Measurements from ENCODE around the gene GPR39. TPM values are rescaled to one million over a fixed set of nuclear protein-coding genes. Genes with fewer than 3 reads are reported as not detected.

Gene GPR39
- polyA plus RNA-seq, 2 of the 4 experiments (the other 2 are of a cell fraction): 11.3 to 11.8 TPM

DNA sequence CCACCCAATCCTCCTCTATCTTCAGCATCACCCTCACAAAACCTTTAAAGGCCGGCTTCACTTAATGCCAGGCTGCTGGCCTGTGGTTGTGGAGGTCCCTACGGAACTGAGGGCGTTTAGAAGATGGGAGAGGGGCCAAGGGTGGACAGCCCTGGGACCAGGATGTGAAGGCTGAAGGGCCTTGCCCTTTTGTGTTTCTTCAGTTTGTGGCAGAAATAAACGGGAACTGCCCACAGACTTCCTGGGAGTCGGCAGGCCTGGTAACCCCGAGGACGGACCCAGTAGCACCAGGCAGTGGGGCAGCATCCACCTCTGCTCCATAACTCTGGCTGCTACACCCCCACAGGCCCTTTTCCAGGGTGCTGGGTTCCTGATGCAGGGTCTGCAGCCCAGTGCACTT, 202.1 kb downstream of the GPR39 start:
- no peak for DNase-seq (ENCODE audit: low read depth in 1 of 2, low spot score in 1 of 2)
- TF ChIP-seq TFCP2L1 (CRISPR knock-in tag; IDR thresholded peaks at IDR 0.05) (no peak), MYC (IDR thresholded peaks at IDR 0.05; ENCODE audit: borderline replicate concordance, low read length) (no peak), NFE2L2 (conservative IDR thresholded peaks at IDR 0.05; ENCODE audit: low read length) (no peak), POLR2A (IDR thresholded peaks at IDR 0.05; ENCODE audit: low read length) (no peak), CBX2 (IDR thresholded peaks at IDR 0.05; ENCODE audit: borderline replicate concordance, low read depth) (no peak), RARB (CRISPR knock-in tag; IDR thresholded peaks at IDR 0.05) (no peak), ESRRA (IDR thresholded peaks at IDR 0.05; ENCODE audit: borderline replicate concordance, low read length) (no peak), PBX3 (IDR thresholded peaks at IDR 0.05) (no peak), CBX8 (IDR thresholded peaks at IDR 0.05) (no peak), CHD4 (IDR thresholded peaks at IDR 0.05; ENCODE audit: borderline replicate concordance) (no peak), POLR2AphosphoS2 (conservative IDR thresholded peaks at IDR 0.05; ENCODE audit: low read length) (no peak), RNF2 (IDR thresholded peaks at IDR 0.05; ENCODE audit: borderline replicate concordance, low read depth) (no peak), SREBF2 (IDR thresholded peaks at IDR 0.05) (no peak), GATA3 (IDR thresholded peaks at IDR 0.05; ENCODE audit: borderline replicate concordance) (no peak), MAFK (IDR thresholded peaks at IDR 0.05; ENCODE audit: partially characterized antibody) (no peak), ZC3H11A (IDR thresholded peaks at IDR 0.05) (no peak), MAX (IDR thresholded peaks at IDR 0.05) (no peak), HOXA7 (CRISPR knock-in tag; IDR thresholded peaks at IDR 0.05) (no peak)
- TF ChIP-seq, protein P1, sequence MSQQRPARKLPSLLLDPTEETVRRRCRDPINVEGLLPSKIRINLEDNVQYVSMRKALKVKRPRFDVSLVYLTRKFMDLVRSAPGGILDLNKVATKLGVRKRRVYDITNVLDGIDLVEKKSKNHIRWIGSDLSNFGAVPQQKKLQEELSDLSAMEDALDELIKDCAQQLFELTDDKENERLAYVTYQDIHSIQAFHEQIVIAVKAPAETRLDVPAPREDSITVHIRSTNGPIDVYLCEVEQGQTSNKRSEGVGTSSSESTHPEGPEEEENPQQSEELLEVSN (IDR thresholded peaks at IDR 0.05; ENCODE audit: borderline replicate concordance, low read depth): no peak
- 75% methylated on average over 3 of the region's 7 CpGs for WGBS (ENCODE audit: missing lambda C conversion rate)
- no peak for ATAC-seq
- Histone ChIP-seq H3K4me2 (no peak overlapping the region), H3K27ac (no peak overlapping the region), H3K4me1 (peaks cover 15% of the 10 kb centered on the region; the same call in 2 of the 3 replicates), H3K9me3 (no peaks in the 10 kb centered on the region), H3K4me3 (no peak overlapping the region)
- ChIA-PET CTCF (no interaction called here), POLR2A (no interaction called here)
- FAIRE-seq: no peak

- H3K4me1 ChIP-seq: peaks cover 15% of the 10 kb centered on the region; the same call in 2 of the 3 replicates
- ChIA-PET CTCF (no interaction called here), POLR2A (no interaction called here)
- no peaks in the 10 kb centered on the region for H3K9me3 ChIP-seq
- H3K4me3 ChIP-seq: no peak overlapping the region
- 78% methylated on average over 2 of the region's 2 CpGs for WGBS (ENCODE audit: missing lambda C conversion rate)
- DNase-seq (ENCODE audit: low read depth in 1 of 2, low spot score in 1 of 2): no peak
- ATAC-seq: no peak
- peak overlapping the region in 1 of 2 experiments; percentile 42; a peak in 2 of 6 replicates for H3K27ac ChIP-seq
- FAIRE-seq: no peak
- no peak overlapping the region for H3K4me2 ChIP-seq
- TF ChIP-seq NPAS2 (CRISPR knock-in tag; IDR thresholded peaks at IDR 0.05; ENCODE audit: borderline replicate concordance): no peak
- TF ChIP-seq BHLHE40 (IDR thresholded peaks at IDR 0.05; ENCODE audit: low read depth, low read length): no peak
- TF ChIP-seq RARB (CRISPR knock-in tag; IDR thresholded peaks at IDR 0.05): no peak
- TF ChIP-seq POLR2AphosphoS2 (conservative IDR thresholded peaks at IDR 0.05; ENCODE audit: low read length): no peak
- TF ChIP-seq CBX8 (IDR thresholded peaks at IDR 0.05): no peak
- TF ChIP-seq, protein P2, sequence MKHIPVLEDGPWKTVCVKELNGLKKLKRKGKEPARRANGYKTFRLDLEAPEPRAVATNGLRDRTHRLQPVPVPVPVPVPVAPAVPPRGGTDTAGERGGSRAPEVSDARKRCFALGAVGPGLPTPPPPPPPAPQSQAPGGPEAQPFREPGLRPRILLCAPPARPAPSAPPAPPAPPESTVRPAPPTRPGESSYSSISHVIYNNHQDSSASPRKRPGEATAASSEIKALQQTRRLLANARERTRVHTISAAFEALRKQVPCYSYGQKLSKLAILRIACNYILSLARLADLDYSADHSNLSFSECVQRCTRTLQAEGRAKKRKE (CRISPR knock-in tag; IDR thresholded peaks at IDR 0.05; ENCODE audit: low read depth): no peak
- no peak for TF ChIP-seq GATA3 (IDR thresholded peaks at IDR 0.05; ENCODE audit: borderline replicate concordance)
- TF ChIP-seq ZNF302 (CRISPR knock-in tag; IDR thresholded peaks at IDR 0.05): no peak
- no peak for TF ChIP-seq MAX (IDR thresholded peaks at IDR 0.05)
- TF ChIP-seq MYC (IDR thresholded peaks at IDR 0.05; ENCODE audit: borderline replicate concordance, low read length): no peak
- TF ChIP-seq FOXS1 (CRISPR knock-in tag; IDR thresholded peaks at IDR 0.05): no peak
- TF ChIP-seq, protein P3, sequence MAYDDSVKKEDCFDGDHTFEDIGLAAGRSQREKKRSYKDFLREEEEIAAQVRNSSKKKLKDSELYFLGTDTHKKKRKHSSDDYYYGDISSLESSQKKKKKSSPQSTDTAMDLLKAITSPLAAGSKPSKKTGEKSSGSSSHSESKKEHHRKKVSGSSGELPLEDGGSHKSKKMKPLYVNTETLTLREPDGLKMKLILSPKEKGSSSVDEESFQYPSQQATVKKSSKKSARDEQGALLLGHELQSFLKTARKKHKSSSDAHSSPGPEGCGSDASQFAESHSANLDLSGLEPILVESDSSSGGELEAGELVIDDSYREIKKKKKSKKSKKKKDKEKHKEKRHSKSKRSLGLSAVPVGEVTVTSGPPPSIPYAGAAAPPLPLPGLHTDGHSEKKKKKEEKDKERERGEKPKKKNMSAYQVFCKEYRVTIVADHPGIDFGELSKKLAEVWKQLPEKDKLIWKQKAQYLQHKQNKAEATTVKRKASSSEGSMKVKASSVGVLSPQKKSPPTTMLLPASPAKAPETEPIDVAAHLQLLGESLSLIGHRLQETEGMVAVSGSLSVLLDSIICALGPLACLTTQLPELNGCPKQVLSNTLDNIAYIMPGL (CRISPR knock-in tag; IDR thresholded peaks at IDR 0.05; ENCODE audit: borderline replicate concordance): no peak
- no peak for TF ChIP-seq SREBF2 (IDR thresholded peaks at IDR 0.05)
- no peak for TF ChIP-seq CHD4 (IDR thresholded peaks at IDR 0.05; ENCODE audit: borderline replicate concordance)
- no peak for TF ChIP-seq NR3C1 (IDR thresholded peaks at IDR 0.05)
- no peak for TF ChIP-seq CHD2 (IDR thresholded peaks at IDR 0.05; ENCODE audit: low read length, partially characterized antibody)
- TF ChIP-seq HDAC2 (IDR thresholded peaks at IDR 0.05): no peak
- no peak for TF ChIP-seq MAFK (IDR thresholded peaks at IDR 0.05; ENCODE audit: partially characterized antibody)
Observed at GRCh38 chr2:132620115-132620514, 203.5 kb downstream of the GPR39 start.

All from A549 (cell line).